ENCODE data around the gene COL2A1.

COL2A1 gene

GRCh38 chr12:47941871-47942613 lies 62.2 kb downstream of the COL2A1 start:
- peaks cover 10% of the 10 kb centered on the region; the same call in 1 of the 2 replicates for H3K27me3 ChIP-seq (ENCODE audit: insufficient read depth, low read length)
- peak overlapping the region; percentile 35; the same call in 1 of the 2 replicates for H3K4me2 ChIP-seq (ENCODE audit: low read length)
- no peaks in the 10 kb centered on the region for H3K9me3 ChIP-seq (ENCODE audit: low read length)
- H3K9me2 ChIP-seq (ENCODE audit: low read depth, low read length) = no peaks in the 10 kb centered on the region
- H4K20me1 ChIP-seq (ENCODE audit: insufficient read depth, low read length) = no peaks in the 10 kb centered on the region
- peaks cover 4% of the 10 kb centered on the region for H3K4me1 ChIP-seq (ENCODE audit: insufficient read depth, low read length, severe bottlenecking)
- TF ChIP-seq, protein P1, sequence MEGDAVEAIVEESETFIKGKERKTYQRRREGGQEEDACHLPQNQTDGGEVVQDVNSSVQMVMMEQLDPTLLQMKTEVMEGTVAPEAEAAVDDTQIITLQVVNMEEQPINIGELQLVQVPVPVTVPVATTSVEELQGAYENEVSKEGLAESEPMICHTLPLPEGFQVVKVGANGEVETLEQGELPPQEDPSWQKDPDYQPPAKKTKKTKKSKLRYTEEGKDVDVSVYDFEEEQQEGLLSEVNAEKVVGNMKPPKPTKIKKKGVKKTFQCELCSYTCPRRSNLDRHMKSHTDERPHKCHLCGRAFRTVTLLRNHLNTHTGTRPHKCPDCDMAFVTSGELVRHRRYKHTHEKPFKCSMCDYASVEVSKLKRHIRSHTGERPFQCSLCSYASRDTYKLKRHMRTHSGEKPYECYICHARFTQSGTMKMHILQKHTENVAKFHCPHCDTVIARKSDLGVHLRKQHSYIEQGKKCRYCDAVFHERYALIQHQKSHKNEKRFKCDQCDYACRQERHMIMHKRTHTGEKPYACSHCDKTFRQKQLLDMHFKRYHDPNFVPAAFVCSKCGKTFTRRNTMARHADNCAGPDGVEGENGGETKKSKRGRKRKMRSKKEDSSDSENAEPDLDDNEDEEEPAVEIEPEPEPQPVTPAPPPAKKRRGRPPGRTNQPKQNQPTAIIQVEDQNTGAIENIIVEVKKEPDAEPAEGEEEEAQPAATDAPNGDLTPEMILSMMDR (IDR thresholded peaks at IDR 0.05; ENCODE audit: low read length) = peak; percentile 58
- TF ChIP-seq EZH2 (IDR thresholded peaks at IDR 0.05; ENCODE audit: borderline replicate concordance, low read length) = no peak
- H2AFZ ChIP-seq (ENCODE audit: low read length) = no peak overlapping the region
- no peak overlapping the region for H3K9ac ChIP-seq (ENCODE audit: low read length)
- H3F3A ChIP-seq (ENCODE audit: insufficient read depth, low read length) = no peaks in the 10 kb centered on the region
- H3K79me2 ChIP-seq (ENCODE audit: insufficient read depth, low read length) = no peaks in the 10 kb centered on the region
- H3K4me3 ChIP-seq (ENCODE audit: low read depth, low read length, poor library complexity, severe bottlenecking) = no peak overlapping the region
- H3K36me3 ChIP-seq (ENCODE audit: insufficient read depth, low read length) = no peaks in the 10 kb centered on the region
- H3K27ac ChIP-seq (ENCODE audit: low read depth, low read length, poor library complexity, severe bottlenecking) = no peak overlapping the region

DNA sequence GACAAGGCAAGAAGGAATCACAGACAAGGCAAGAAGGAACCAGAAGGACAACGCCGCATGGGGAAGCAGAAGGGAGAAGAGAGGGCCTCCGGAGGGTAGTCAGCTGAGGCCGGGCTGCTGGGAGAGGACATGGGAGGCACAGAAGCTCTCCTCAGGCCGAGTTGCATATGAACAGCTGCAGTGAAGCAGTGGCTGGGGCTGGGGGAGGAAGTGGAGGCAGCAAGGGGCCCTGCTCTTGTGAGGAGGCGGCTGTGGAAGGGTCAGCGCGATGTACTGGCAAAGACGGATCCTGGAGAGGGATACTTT lies 62.8 kb downstream of the COL2A1 start:
- Histone ChIP-seq H4K20me1 (ENCODE audit: insufficient read depth, low read length) (no peaks in the 10 kb centered on the region), H3K9ac (ENCODE audit: low read length) (no peak overlapping the region), H2AFZ (ENCODE audit: low read length) (no peak overlapping the region), H3F3A (ENCODE audit: insufficient read depth, low read length) (no peaks in the 10 kb centered on the region), H3K4me3 (ENCODE audit: low read depth, low read length, poor library complexity, severe bottlenecking) (no peak overlapping the region), H3K27ac (ENCODE audit: low read depth, low read length, poor library complexity, severe bottlenecking) (no peak overlapping the region), H3K9me3 (ENCODE audit: low read length) (no peaks in the 10 kb centered on the region), H3K4me2 (ENCODE audit: low read length) (no peak overlapping the region), H3K27me3 (ENCODE audit: insufficient read depth, low read length) (peaks cover 11% of the 10 kb centered on the region; the same call in 1 of the 2 replicates), H3K9me2 (ENCODE audit: low read depth, low read length) (no peaks in the 10 kb centered on the region), H3K79me2 (ENCODE audit: insufficient read depth, low read length) (no peaks in the 10 kb centered on the region), H3K36me3 (ENCODE audit: insufficient read depth, low read length) (no peaks in the 10 kb centered on the region), H3K4me1 (ENCODE audit: insufficient read depth, low read length, severe bottlenecking) (peaks cover 4% of the 10 kb centered on the region)
- TF ChIP-seq, protein P1 (IDR thresholded peaks at IDR 0.05; ENCODE audit: low read length) = no peak

- no peak for TF ChIP-seq EZH2 (IDR thresholded peaks at IDR 0.05; ENCODE audit: borderline replicate concordance, low read length)
- TF ChIP-seq, protein P1 (IDR thresholded peaks at IDR 0.05; ENCODE audit: low read length) = no peak
- no peaks in the 10 kb centered on the region for H3K79me2 ChIP-seq (ENCODE audit: insufficient read depth, low read length)
- H2AFZ ChIP-seq (ENCODE audit: low read length) = no peak overlapping the region
- peaks cover 4% of the 10 kb centered on the region for H3K4me1 ChIP-seq (ENCODE audit: insufficient read depth, low read length, severe bottlenecking)
- H4K20me1 ChIP-seq (ENCODE audit: insufficient read depth, low read length) = no peaks in the 10 kb centered on the region
- H3K36me3 ChIP-seq (ENCODE audit: insufficient read depth, low read length) = no peaks in the 10 kb centered on the region
- H3K4me3 ChIP-seq (ENCODE audit: low read depth, low read length, poor library complexity, severe bottlenecking) = no peak overlapping the region
- peaks cover 11% of the 10 kb centered on the region; the same call in 1 of the 2 replicates for H3K27me3 ChIP-seq (ENCODE audit: insufficient read depth, low read length)
- H3K9me2 ChIP-seq (ENCODE audit: low read depth, low read length) = no peaks in the 10 kb centered on the region
- H3F3A ChIP-seq (ENCODE audit: insufficient read depth, low read length) = no peaks in the 10 kb centered on the region
- no peaks in the 10 kb centered on the region for H3K9me3 ChIP-seq (ENCODE audit: low read length)
- no peak overlapping the region for H3K9ac ChIP-seq (ENCODE audit: low read length)
- no peak overlapping the region for H3K4me2 ChIP-seq (ENCODE audit: low read length)
- H3K27ac ChIP-seq (ENCODE audit: low read depth, low read length, poor library complexity, severe bottlenecking) = no peak overlapping the region
Observed at GRCh38 chr12:47940773-47941474, 63.4 kb downstream of the COL2A1 start.
